GM12891 (cell line): Measurements from ENCODE around the gene GIGYF1.
"Not testable (repeated sequence)": the region's sequence is repeated elsewhere in the genome, so short reads cannot be mapped to it uniquely, and the experiment has no call there.

Experiments
- DNase-seq: peaks from one replicate; pipeline ENCODE4 v3.0.0; 2011; ENCODE audit warnings: low spot score; ENCODE audit not compliant: insufficient read length
- FAIRE-seq: peaks from 2 replicates; lab custom pipeline; 2011; peaks lifted over from hg19 to GRCh38; lab: Jason Lieb, UNC
- PAX5 ChIP-seq: IDR thresholded peaks from 2 replicates; pipeline ENCODE4 v1.6.1; 2011; ENCODE audit warnings: low read length, moderate library complexity, mild to moderate bottlenecking; ENCODE audit not compliant: insufficient read depth, severe bottlenecking
- POLR2A ChIP-seq: IDR thresholded peaks from 2 replicates; pipeline ENCODE4 v1.6.1; 2011; ENCODE audit warnings: low read depth, low read length, control low read depth
- POLR2AphosphoS5 ChIP-seq: IDR thresholded peaks from 2 replicates; pipeline ENCODE4 v1.6.1; 2011; ENCODE audit warnings: low read depth, low read length, control low read depth
- POU2F2 ChIP-seq: IDR thresholded peaks from 2 replicates; pipeline ENCODE4 v1.6.1; 2011; ENCODE audit warnings: low read depth, mild to moderate bottlenecking, control low read depth, low read length, moderate library complexity
- SPI1 ChIP-seq: IDR thresholded peaks from 2 replicates; pipeline ENCODE4 v1.6.1; 2011; ENCODE audit warnings: low read depth, low read length, control low read depth
- TAF1 ChIP-seq: IDR thresholded peaks from 2 replicates; pipeline ENCODE4 v1.6.1; 2011; ENCODE audit warnings: low read depth, low read length, control low read depth

Gene GIGYF1

DNA sequence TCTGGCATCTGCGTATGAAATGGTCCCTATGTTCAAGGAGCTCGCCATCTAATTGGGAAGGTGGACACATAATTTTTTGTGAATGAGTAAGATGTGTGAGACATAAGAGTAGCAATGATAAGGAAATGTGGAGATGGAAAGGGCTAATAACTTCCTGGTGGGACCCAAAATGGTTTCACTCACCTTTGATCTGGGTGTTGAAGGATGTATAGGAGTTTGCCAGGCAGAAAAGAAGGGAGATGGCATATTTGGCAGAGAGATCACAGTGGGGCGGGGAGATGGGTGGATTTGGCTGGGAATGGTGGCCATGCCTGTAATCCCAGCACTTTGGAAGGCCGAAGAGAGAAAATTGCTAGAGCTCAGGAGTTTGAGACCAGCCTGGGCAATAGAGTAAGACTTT lies 16.4 kb upstream of the GIGYF1 start:
- DNase-seq (no peak), FAIRE-seq (no peak)
- TF ChIP-seq PAX5 (no peak), POU2F2 (no peak), SPI1 (no peak), POLR2A (no peak), POLR2AphosphoS5 (no peak), TAF1 (no peak)

DNA sequence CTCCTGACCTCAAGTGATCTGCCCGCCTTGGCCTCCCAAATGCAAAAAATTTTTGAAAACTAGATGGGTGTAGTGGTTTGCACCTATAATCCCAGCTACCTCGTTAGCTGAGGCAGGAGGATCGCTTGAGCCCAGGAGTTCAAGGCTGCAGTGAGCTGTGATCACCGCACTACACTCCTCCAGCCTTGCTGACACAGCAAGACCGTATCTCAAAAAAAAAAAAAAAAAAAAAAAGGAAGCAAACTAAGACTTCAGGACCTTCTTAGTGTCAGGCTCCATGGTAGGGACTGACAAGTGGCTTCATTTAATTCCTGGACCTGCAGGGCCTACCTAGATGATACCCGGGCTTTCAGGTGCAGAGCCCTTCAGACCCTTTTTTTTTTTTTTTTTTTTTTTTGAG lies 14.3 kb upstream of the GIGYF1 start:
- DNase-seq = no peak
- TF ChIP-seq POLR2A (no peak), SPI1 (no peak), POLR2AphosphoS5 (no peak), TAF1 (no peak), PAX5 (no peak), POU2F2 (no peak)
- no peak for FAIRE-seq

DNA sequence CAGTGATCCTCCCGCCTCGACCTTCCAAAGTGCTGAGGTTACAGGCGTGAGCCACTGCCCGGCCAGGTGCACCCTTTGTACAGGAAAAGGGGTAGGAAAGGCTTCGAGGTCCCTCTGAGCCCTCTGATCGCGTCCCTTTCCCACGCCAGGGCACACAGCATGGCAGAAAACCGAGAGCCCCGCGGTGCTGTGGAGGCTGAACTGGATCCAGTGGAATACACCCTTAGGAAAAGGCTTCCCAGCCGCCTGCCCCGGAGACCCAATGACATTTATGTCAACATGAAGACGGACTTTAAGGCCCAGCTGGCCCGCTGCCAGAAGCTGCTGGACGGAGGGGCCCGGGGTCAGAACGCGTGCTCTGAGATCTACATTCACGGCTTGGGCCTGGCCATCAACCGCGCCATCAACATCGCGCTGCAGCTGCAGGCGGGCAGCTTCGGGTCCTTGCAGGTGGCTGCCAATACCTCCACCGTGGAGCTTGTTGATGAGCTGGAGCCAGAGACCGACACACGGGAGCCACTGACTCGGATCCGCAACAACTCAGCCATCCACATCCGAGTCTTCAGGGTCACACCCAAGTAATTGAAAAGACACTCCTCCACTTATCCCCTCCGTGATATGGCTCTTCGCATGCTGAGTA lies 12.7 kb upstream of the GIGYF1 start:
- TF ChIP-seq TAF1 (no peak), POLR2A (no peak), PAX5 (no peak), POU2F2 (no peak), POLR2AphosphoS5 (no peak), SPI1 (no peak)
- no peak for DNase-seq
- FAIRE-seq = no peak

DNA sequence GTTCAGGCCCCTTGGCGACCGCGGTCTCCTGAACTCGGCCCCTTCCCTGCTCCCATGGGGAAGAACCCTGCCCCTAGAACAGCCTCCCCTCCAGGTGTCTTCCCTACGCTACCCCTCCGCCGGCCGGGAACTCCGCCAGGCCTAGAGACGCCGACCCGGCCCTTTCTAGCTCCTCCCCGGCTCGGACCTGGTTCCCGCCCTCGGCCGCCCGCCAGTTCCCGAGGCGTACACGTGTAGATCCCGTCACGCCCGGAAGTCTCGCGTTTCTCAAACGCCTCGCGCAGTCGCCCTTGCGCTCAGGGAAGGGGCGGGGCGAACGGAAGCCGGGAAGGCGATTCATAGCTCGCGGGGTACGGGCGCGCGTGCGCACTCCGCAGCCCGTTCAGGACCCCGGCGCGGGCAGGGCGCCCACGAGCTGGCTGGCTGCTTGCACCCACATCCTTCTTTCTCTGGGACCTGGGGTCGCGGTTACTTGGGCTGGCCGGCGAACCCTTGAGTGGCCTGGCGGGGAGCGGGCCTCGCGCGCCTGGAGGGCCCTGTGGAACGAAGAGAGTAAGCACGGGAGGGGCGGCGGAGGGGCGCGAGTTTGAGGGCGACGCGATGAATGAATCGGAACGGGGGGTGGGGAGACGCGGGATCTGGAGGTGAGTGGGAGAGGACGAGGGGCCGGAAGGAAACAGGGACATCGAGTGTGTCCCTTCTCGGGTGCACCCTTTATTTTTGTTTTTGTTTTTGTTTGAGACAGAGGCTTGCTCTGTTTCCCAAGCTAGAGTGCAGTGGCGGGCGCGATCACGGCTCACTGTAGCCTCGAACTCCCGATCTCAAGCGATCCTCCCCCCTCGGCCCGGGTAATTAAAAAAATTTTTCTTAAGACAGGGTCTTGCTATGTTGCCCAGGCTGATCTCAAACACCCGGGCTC lies 12.0 kb upstream of the GIGYF1 start, which contains the start of gene POP7:
Gene POP7, plus strand, starts transcription at position 369 of the 919 bp plus-strand sequence. CDS start 710 bp downstream, outside the sequence.
- FAIRE-seq = peak; percentile 100
- TF ChIP-seq POU2F2 = 0 out of 2 replicates have a peak, but pooled peaks have one; percentile 15
- TF ChIP-seq POLR2A = peak; percentile 73
- TF ChIP-seq POLR2AphosphoS5 = peak; percentile 78
- no peak for TF ChIP-seq PAX5

DNA sequence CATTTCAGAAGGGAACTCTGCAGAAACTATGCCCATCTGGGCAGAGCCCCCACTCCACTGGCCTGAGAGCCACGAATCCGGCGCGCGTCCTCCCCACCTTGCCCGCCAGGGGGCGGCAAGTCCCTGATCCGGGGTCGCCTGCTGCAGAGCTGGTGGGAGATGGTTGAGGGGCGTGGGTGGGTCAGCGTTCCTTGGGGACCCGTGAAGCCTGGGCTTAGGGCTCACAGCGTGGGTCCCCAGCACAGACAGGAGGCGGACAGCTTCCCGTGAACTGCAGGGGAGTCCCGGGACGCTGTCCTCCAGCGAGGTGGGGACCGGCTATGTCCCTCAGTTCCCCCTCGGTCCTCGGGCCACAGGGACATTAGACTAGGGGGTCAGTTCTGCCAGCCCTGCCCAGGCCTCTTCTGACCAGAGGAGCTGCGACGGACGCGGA lies 11.3 kb upstream of the GIGYF1 start:
- DNase-seq (peak; percentile 87), FAIRE-seq (peak; percentile 90)
- TF ChIP-seq TAF1 (no peak), PAX5 (no peak), POLR2A (no peak; the same call in 1 of the 2 replicates), POU2F2 (peak; percentile 43; the same call in 1 of the 2 replicates)

More for the DNA sequence above, 12.0 kb upstream of the GIGYF1 start, which contains the start of gene POP7:
- DNase-seq = peak; percentile 97

DNA sequence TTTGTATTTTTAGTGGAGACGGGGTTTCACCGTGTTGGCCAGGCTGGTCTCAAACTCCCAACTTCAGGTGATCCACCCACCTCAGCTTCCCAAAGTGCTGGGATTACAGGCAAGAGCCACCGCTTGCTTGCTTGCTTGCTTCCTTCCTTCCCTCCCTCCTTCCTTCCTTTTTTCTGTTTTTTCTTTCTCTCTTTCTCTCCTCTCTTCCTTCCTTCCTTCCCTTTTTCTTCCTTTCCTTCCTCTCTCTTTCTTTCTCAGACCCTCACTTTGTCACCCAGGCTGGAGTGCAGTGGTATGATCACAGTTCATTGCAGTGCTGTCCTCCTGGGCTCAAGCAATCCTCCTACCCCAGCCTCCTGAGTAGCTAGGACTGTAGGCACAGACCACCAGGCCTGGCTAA lies 7.0 kb upstream of the GIGYF1 start:
- FAIRE-seq, DNase-seq: not testable (repeated sequence)

DNA sequence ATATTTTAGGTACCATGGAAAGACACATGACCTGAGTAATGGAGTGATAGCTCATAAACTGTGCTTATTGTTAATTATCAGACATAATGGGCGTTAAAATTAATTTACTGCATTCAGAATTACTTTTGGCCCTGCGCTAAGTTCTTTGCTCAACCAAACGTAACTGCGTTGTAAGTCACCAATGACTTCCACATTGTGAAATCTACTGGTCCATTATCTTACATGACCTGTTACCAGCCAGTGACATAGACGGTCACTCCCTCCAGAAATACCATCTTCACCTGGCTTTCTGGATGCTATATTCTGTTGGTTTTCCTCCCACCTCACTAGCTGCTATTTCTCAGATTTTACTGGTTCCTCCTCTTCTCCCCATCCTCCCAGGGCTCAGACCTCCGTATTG lies 5.0 kb upstream of the GIGYF1 start:
- no peak for FAIRE-seq
- no peak for DNase-seq
- no peak for TF ChIP-seq POLR2A
- no peak for TF ChIP-seq TAF1
- no peak for TF ChIP-seq POLR2AphosphoS5

DNA sequence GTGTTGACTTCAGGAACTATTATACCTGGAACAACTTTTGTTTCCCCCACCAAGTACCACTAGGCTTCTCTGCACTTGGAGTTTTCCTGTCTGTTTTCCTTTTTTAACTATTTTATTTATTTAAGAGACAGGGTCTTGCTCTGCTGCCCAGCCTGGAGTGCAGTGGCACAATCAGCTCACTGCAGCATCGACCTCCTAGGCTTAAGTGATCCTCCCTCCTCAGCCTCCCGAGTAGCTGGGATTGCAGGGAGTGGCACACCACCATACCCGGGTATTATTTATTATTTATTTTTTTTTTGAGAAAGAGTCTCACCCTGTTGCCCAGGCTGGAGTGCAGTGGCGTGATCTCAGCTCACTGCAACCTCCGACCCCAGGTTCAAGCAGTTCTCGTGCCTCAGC lies 2.1 kb upstream of the GIGYF1 start:
- TF ChIP-seq TAF1 (no peak), SPI1 (no peak), POLR2A (no peak), POU2F2 (no peak), PAX5 (no peak), POLR2AphosphoS5 (no peak)
- DNase-seq (no peak), FAIRE-seq (peak; percentile 20)

DNA sequence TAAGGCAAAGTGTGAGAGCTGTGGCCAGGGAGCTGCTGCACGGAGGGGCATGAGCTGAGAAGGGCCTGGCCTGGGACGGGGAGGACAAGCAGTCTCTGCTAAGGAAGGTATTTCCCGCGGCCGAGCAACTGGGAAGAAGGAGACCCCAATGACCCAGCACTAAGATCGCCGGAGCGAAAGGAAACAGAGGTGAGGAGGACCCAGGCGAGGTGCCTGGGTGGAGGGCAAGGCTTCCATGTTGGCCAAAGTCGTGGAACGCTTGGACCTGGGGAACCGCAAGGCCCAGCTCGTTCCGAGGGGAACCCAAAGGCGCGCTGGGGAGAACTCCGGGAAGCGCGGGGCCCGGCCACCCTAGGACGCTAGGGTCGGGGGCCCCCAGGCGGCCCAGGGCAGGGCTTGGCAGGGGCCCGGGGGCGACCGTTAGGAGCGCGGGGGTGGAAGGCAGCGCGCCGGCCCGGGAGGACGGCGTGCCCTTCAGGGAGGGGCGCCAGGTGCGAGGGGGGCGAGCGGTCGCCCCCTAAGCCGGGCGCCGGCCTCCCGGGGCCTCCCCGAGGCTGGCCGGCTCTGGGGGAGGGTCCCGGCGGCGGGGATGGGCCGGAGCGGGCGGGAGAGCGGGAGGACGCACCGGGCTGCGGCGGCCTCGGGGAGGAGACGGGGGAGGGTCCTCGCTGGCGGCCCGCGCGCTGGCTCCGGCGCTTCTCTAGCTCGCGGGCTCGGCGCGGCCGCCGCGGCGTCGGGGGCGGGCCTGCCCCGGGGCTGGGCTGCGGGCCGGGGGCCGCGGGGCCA lies 545 bp downstream of the GIGYF1 start:
- TF ChIP-seq SPI1 = no peak
- TF ChIP-seq POU2F2 = no peak
- no peak for TF ChIP-seq TAF1
- TF ChIP-seq POLR2A = no peak
- TF ChIP-seq POLR2AphosphoS5 = no peak
- TF ChIP-seq PAX5 = no peak
- peak; percentile 43 for DNase-seq
- no peak for FAIRE-seq
